ENCODE measurements around the gene EHBP1.

DNA sequence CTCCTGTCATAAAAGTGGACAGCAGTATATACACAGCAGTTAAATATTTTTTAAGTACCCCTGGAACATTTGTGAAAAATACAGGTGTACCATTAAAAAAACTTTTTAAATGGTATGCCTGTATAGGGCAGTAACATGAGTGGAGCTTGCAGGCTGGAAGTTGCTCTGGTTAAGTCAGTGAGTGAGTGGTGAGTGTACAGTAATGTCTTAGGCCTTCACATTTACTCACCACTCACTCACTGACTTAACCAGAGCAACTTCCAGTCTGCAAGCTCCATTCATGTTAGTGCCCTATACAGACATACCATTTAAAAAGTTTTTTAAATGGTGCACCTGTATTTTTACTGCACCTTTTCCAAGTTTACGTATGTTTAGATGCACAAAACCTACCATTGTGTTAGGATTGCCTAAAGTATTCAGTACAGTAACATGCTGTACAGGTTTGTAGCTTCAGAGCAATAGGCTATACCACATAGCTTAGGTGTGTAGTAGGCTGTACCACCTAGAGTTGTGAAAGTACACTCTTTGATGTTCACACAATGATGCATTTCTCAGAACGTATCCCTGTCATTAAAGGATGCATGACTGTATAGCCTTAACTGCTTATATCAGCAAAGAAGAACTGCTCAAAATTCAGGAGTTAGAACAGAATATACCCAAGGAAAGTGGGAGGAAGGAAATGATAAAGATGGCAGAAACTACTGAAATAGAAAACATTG, 112.6 kb downstream of the EHBP1 start:
- TF ChIP-seq, protein P1, sequence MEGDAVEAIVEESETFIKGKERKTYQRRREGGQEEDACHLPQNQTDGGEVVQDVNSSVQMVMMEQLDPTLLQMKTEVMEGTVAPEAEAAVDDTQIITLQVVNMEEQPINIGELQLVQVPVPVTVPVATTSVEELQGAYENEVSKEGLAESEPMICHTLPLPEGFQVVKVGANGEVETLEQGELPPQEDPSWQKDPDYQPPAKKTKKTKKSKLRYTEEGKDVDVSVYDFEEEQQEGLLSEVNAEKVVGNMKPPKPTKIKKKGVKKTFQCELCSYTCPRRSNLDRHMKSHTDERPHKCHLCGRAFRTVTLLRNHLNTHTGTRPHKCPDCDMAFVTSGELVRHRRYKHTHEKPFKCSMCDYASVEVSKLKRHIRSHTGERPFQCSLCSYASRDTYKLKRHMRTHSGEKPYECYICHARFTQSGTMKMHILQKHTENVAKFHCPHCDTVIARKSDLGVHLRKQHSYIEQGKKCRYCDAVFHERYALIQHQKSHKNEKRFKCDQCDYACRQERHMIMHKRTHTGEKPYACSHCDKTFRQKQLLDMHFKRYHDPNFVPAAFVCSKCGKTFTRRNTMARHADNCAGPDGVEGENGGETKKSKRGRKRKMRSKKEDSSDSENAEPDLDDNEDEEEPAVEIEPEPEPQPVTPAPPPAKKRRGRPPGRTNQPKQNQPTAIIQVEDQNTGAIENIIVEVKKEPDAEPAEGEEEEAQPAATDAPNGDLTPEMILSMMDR (conservative IDR thresholded peaks at IDR 0.05; ENCODE audit: low read depth, low read length): no peak
- no peak for TF ChIP-seq EZH2 (IDR thresholded peaks at IDR 0.05; ENCODE audit: borderline replicate concordance, low read depth, low read length, poor library complexity, severe bottlenecking)
